GM21360 (cell line): ENCODE data around the gene LILRA6.
A peak's percentile ranks its signal among the peaks of the same experiment; 100 is the strongest.
"Not testable (repeated sequence)": the region's sequence is repeated elsewhere in the genome, so short reads cannot be mapped to it uniquely, and the experiment has no call there.

Experiments used
- ATAC-seq: cut with Tn5 transposase; IDR thresholded peaks from one replicate; pipeline ENCODE4 v1.9.1; 2021; ENCODE audit warnings: mild to moderate bottlenecking, moderate library complexity; ENCODE audit not compliant: unreplicated experiment

LILRA6 gene

DNA sequence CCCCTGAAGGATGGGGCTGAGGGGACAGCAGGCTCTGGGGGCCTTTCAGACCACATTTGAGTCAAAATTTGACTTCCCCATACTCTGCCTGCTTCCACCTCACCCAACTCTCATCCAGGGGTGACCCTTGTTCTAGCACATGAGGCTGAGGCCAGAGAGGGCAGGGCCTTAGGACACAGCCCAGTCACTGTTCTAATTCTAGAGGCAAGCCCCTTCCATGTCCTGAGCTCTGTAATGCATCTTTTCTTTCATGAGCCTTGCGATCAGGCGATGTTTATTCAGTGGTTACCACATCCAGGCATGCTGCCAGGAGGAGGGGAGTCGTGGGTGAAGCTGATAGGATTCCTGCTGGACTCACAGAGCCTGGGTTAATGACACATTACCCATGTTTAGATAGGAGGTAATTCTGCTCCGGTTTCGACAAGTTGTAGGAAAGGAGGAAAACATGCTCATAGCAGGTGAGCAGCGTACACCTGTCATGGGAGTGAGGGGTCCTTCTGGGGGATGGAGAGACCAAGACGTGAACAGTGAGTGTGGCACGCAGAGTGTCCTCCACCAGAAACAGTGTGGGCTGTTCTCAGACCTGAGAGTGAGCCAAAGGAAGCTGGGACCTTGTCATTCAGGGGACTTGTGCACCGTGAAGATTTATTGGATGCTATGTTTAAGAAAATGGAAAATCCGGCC, 32.6 kb downstream of the LILRA6 start:
- ATAC-seq = no peak

DNA sequence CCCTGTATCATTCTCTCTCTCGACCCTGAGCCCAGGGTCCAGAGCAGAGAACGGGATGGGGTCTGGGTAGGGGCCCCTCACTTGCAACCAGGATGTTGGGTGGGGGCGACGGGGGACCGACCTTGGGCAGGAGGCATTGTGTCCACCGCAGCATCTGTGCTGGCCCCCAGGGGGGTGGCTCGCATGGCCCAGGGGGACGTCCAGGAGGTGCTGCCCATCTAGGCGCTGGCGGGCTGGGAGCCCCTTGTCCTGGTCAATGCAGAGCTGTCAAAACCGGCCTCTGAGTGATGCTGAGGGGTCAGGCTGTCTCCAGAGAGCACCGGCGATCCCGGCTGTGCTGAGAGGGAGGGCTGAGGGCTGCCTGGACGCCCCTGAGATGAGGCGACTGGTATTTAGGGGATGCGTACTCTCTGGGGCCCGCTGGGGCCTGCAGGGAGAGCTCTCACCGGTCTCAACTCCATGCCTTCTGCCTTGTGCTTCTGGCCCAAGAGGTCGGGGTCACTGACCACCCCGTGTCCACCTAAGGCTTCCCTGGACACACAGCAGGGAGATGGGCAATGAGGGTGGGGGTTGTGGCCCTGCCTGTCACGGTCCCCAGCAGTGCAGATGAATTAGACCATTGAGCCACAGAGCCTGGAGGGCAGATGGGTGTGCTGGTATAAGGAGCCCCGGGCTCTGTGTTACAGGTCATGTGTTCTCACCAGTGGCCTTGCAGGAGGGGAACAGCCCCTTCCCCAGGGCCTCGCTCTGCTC, 33.4 kb downstream of the LILRA6 start:
- no peak for ATAC-seq

- no peak for ATAC-seq
These were observed 33.9 kb downstream of the LILRA6 start for GRCh38 chr19:54208784-54209057.

DNA sequence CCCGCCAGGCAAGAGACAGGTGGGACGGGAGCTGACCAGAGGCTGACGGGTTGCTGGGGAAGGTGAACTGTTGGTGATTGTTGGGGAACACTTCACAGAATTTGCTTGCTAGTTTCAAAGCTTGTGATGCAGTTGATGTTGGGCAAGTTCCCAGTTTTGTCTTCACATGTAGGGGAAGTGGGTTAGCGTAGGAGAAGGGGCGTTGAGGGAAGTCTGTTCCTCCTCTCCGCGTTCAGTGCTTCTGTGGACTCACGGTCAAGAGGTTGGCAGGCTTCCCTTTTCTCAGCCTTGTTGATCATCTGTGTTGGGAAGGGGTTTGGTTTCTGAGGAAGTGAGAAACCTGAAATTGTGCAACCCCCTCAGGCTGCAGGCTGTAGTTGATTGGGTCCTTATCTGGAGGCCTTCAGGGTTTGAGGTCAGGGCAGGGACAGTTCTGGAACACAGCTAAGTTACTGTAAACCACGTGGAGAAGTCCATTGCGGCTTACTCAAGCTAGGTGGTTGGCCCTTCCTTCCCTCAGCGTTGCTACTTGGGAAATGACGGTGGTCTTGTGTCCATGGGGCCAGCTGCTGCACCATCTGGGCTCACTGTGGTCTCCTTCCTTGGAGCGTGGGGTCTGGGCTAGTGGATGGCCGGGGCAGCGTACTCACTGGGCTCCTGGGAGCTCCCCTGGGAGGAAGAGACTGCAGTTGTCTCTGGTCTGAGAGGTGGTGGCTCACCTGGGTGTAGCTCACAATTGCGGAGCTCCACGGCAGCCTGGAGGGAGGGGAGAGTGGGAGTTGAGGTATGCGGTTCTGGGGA, 34.4 kb downstream of the LILRA6 start:
- peak; percentile 49 for ATAC-seq

GRCh38 chr19:54207676-54207982, 35.0 kb downstream of the LILRA6 start:
- no peak for ATAC-seq

- not testable (repeated sequence) for ATAC-seq
These were observed 35.4 kb downstream of the LILRA6 start for GRCh38 chr19:54207193-54207592.

GRCh38 chr19:54206831-54207177, 35.8 kb downstream of the LILRA6 start:
- no peak for ATAC-seq

DNA sequence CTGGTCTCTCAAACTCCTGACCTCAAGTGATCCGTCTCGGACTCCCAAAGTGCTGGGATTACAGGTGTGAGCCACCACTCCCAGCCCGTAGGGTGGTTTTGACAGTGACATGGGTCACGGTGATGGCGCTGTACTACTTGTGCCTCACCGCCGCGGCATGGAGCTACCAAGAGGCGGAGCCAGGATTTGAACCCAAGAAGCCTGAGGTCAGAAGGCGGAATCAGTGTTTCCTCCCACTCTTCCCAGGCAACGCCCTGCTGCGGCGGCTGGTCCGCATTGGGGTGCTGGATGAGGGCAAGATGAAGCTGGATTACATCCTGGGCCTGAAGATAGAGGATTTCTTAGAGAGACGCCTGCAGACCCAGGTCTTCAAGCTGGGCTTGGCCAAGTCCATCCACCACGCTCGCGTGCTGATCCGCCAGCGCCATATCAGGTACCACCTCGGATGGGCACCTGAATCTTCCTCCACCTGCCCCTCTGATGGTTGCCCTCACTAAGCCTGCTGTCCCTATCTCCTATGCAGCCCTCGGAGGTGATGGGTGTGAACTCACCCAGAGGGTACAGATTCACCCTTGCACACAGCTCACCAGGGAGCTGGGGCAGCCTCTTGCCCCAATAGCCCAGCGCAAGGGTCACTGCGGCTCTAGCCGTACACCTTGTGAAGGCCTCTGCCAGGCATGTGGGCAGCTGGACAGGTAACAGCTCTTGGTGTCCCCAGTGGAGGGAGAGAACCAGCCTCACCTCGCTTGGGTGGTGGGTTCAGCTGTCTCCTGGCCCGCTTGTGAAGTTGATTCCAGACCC, 36.4 kb downstream of the LILRA6 start:
- ATAC-seq = no peak

DNA sequence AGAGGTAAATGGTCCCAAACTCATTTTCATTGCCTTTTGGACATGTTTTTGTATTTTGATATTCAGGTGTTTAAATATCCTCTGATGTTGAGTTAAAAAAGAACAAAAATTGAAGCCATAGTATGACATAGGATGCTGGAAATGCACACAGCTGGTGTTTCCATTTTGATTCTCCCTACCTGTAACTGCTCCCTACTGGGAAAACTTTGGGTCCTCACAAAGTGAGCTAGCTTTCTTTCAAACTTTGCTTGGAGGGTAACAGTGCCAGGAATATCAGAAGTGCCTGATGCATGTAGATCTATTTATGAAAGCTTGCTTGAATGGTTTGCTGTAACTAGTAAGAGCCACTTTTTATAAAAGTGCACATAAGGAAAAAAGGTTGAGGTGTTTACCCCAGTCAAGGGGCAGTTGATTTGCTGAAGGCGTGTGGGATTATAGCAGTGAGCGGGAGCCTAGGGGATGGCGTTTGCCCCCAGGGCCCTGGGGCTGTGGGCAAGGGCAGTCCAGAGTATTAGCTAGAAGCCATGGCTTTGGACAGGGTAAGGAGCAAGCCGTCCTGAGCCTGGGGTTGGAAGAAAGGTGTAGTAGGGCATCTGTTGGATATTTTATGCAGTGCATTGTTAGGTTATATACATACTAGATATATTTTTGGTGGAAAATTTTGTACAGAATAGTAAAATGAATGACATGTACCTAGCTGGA, 37.7 kb downstream of the LILRA6 start:
- ATAC-seq = no peak

- ATAC-seq = no peak
These were observed 39.4 kb downstream of the LILRA6 start for GRCh38 chr19:54203151-54203611.

GRCh38 chr19:54201980-54202379, 40.6 kb downstream of the LILRA6 start:
- no peak for ATAC-seq

GRCh38 chr19:54201172-54201701, 41.4 kb downstream of the LILRA6 start:
- ATAC-seq = no peak

- no peak for ATAC-seq
These were observed 43.2 kb downstream of the LILRA6 start for GRCh38 chr19:54199401-54199800.

DNA sequence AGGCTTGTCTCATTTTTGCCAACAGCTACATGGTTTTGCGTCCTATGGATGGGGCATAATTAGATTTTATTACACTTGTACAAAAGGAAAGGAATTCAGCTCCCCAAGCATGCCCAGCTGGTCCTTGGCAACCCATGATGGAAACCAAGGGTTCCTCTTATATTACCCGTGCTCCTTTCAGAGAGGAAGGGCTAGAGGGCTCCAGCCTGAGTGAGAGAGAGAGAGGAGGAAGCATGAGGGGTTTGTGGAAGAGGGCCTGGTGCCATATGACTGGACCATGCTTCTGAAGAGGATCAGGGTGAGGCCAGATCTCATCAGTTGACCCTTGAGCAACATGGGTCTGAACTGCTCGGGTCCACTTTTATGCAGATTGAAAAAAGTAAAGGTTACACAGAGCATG, 45.5 kb downstream of the LILRA6 start:
- ATAC-seq = no peak

DNA sequence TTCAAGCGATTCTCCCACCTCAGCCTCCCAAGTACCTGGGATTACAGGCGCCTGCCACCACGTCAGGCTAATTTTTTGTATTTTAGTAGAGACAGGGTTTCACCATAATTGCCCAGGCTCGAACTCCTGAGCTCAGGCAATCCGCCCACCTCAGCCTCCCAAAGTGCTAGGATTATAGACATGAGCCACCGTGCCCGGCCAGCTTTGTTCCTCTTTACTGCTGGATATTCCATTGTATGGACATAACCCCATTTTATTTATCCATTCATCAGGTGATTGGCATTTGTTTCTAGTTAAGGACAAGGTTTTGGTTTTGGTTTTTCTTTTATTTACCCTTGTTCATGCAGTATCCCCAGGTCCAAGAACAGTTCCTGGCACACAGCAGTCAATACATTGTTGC, 46.1 kb downstream of the LILRA6 start:
- ATAC-seq = no peak

GRCh38 chr19:54194463-54194862, 48.1 kb downstream of the LILRA6 start:
- not testable (repeated sequence) for ATAC-seq

- no peak for ATAC-seq
These were observed 49.6 kb downstream of the LILRA6 start for GRCh38 chr19:54193011-54193410.

- ATAC-seq = no peak
These were observed 50.7 kb downstream of the LILRA6 start for GRCh38 chr19:54191811-54192453.

GRCh38 chr19:54191011-54191810, 51.4 kb downstream of the LILRA6 start, which contains the start of gene TSEN34:
TSEN34 (plus strand) TSS chr19:54191308; CDS start chr19:54191365, 57 bp downstream.
- ATAC-seq = peak; percentile 22
